Measurements from ENCODE around the gene PAK4. TPM values are rescaled to one million over a fixed set of nuclear protein-coding genes. Genes with fewer than 3 reads are reported as not detected.
"Not testable (repeated sequence)": the region's sequence is repeated elsewhere in the genome, so short reads cannot be mapped to it uniquely, and the experiment has no call there.

The PAK4 gene
- total RNA-seq, 2 donors from 2014 or later = 11.2 to 13.7 TPM

DNA sequence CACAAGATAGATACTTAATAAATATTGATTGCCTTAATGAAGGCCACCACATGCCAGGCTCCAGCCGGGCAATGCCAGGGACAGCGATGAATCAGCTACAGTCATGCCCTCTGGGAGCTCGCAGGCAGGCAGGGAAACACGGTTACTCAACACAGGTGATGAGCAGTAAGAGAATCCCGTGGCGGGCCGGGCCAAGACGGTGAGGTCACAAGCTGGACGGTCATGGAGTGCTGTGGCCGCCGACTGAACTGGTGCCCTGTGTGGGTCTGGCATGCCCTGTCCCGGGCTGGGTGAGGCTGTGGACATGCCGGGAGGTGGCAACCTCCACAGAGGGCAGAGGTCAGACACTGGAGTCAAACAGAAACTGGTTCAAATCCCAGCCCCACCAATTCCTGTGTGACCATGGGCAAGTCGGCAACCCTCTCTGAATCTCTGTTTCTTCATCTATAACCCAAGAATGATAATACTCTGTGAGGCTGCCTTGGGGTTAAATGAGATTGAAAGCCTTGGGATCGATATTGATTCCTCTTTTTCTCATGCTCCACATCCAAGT lies 13.2 kb upstream of the PAK4 start:
- H3K4me1 ChIP-seq = no peaks in the 10 kb centered on the region
- no peak overlapping the region for H3K4me3 ChIP-seq
- TF ChIP-seq, protein P1, sequence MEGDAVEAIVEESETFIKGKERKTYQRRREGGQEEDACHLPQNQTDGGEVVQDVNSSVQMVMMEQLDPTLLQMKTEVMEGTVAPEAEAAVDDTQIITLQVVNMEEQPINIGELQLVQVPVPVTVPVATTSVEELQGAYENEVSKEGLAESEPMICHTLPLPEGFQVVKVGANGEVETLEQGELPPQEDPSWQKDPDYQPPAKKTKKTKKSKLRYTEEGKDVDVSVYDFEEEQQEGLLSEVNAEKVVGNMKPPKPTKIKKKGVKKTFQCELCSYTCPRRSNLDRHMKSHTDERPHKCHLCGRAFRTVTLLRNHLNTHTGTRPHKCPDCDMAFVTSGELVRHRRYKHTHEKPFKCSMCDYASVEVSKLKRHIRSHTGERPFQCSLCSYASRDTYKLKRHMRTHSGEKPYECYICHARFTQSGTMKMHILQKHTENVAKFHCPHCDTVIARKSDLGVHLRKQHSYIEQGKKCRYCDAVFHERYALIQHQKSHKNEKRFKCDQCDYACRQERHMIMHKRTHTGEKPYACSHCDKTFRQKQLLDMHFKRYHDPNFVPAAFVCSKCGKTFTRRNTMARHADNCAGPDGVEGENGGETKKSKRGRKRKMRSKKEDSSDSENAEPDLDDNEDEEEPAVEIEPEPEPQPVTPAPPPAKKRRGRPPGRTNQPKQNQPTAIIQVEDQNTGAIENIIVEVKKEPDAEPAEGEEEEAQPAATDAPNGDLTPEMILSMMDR (IDR thresholded peaks at IDR 0.05) = no peak
- H3K9me3 ChIP-seq = no peaks in the 10 kb centered on the region
- DNase-seq (ENCODE audit: low spot score) = no peak
- no peaks in the 10 kb centered on the region for H3K36me3 ChIP-seq
- no peaks in the 10 kb centered on the region for H3K27me3 ChIP-seq
- H3K27ac ChIP-seq = no peak overlapping the region

DNA sequence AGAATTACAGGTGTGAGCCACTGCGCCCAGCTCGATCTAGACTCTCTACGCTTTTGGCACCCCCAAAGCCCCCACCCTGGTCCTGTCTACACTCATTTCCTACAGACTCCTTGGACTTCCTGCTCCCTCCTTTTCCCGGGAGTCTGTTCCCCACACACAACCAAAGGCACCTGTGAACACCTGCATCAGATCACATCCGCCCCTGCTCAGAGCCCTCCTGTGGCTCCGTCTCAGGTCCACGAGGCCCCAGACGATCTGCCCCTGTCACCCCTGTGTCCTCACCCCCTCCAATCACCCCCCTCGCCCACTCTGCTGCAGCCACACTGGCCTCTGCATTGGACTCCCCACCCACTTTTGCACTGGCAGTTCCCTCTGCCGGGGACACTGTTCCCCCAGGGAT lies 12.4 kb upstream of the PAK4 start:
- Histone ChIP-seq H3K27me3 (no peaks in the 10 kb centered on the region), H3K36me3 (no peaks in the 10 kb centered on the region), H3K27ac (no peak overlapping the region), H3K4me3 (no peak overlapping the region), H3K4me1 (no peaks in the 10 kb centered on the region), H3K9me3 (no peaks in the 10 kb centered on the region)
- TF ChIP-seq, protein P1 (IDR thresholded peaks at IDR 0.05) = no peak
- no peak for DNase-seq (ENCODE audit: low spot score)

DNA sequence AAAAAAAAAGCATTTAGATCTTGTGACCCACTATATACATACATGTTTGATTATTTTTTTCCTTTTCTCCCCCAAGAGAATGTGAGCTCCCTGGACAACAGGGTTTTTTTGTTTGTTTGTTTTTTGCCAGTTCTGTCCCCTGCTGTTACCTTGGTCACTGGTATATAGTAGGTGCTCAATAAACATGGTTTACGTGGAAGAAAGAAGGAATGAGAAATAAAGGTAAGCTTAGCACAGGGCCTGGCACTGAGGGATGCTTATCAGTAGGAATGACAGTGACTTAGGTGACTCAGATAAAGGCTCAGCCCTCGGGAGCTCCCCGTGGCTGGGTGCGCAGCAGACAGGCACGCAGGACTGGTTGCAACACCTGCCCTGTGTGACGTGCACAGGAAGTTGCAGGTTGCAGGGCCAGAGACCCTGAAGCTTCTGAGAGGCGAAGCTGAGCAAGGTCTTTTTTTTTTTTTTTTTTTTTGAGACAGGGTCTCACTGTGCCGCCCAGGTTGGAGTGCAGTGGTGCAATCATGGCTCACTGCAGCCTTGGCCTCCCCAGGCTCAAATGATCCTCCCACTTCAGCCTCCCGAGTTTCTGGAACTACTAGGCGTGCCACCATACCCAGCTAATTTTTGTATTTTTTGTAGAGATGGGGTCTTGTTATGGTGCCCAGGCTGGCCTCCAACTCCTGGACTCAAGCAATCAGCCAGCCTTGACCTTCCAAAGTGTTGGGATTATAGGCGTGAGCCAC lies 10.3 kb upstream of the PAK4 start:
- Histone ChIP-seq H3K4me3 (no peak overlapping the region), H3K27ac (no peak overlapping the region), H3K9me3 (no peaks in the 10 kb centered on the region), H3K36me3 (no peaks in the 10 kb centered on the region), H3K27me3 (no peaks in the 10 kb centered on the region), H3K4me1 (no peaks in the 10 kb centered on the region)
- DNase-seq (ENCODE audit: low spot score) = no peak
- TF ChIP-seq, protein P1 (IDR thresholded peaks at IDR 0.05) = no peak

DNA sequence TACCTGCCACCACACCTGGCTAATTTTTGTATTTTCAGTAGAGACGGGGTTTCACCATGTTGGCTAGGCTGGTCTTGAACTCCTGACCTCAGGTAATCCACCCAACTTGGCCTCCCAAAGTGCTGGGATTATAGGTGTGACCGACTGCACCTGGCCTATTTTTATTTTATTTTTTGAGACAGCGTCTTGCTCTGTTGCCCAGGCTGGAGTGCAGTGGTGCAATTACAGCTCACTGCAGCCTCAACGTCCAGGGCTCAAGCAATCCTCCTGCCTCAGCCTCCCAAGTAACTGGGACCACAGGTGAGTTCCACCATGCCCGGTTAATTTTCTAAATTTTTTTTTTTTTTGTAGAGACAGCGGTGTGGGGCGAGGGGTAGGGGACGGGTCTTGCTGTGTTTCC lies 8.6 kb upstream of the PAK4 start:
- H3K27me3 ChIP-seq; H3K4me1 ChIP-seq; H3K4me3 ChIP-seq; DNase-seq (ENCODE audit: low spot score); H3K36me3 ChIP-seq; H3K27ac ChIP-seq; H3K9me3 ChIP-seq: not testable (repeated sequence)

DNA sequence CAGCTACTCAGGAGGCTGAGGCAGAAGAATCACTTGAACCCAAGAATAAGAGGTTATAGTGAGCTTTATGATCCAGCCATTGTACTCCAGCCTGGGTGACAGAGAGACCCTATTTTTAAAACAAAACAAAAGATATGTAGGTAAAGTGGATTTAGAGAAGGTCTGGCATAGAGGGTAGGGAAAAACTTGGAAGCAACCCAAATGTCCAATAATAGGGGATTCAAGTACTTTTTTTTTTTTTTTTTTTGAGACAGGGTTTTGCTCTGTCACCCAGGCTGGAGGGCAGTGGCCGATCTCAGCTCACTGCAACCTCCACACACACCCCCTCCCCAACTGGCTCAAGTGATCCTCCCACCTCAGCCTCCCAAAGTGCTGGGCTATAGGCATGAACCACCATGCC lies 5.8 kb upstream of the PAK4 start:
- Histone ChIP-seq H3K36me3 (no peaks in the 10 kb centered on the region), H3K27me3 (no peaks in the 10 kb centered on the region), H3K4me3 (no peak overlapping the region), H3K4me1 (peaks cover 0 to 5% of the 10 kb centered on the region in 2 donors), H3K9me3 (no peaks in the 10 kb centered on the region), H3K27ac (no peak overlapping the region)
- no peak for DNase-seq (ENCODE audit: low spot score)
- TF ChIP-seq, protein P1 (IDR thresholded peaks at IDR 0.05) = no peak

DNA sequence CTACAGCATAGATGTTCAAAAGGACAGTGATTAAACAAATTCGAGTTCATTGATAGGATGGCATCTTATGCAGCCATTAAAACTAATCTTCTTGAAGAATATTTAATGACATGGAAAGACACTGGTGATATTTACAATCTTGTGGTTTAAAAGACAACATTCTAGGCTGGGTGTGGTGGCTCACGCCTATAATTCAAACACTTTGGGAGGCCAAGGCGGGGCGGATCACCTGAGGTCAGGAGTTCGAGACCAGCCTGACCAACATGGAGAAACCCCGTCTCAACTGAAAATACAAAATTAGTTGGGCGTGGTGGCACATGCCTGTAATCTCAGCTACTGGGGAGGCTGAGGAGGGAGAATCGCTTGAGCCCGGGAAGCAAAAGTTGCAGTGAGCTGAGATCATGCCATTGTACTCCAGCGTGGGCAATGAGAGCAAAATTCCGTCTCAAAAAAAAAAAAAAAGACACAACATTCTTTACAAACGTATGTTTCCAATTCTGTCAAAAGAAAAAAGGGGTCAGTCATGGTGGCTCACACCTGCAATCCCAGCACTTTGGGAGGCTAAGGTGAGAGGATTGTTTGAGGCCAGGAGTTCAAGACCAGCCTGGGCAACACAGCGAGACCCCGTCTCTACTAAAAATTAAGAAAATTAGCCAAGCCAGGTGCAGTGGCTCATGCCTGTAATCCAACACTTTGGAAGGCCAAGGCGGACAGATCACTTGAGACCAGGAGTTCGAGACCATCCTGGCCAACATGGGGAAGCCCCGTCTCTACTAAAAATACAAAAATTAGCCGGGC lies 2.5 kb upstream of the PAK4 start:
- TF ChIP-seq, protein P1 (IDR thresholded peaks at IDR 0.05) = no peak
- H3K4me1 ChIP-seq = peaks cover 0 to 33% of the 10 kb centered on the region in 2 donors
- no peak overlapping the region for H3K27ac ChIP-seq
- DNase-seq (ENCODE audit: low spot score) = no peak
- no peaks in the 10 kb centered on the region for H3K9me3 ChIP-seq
- no peaks in the 10 kb centered on the region for H3K36me3 ChIP-seq
- H3K4me3 ChIP-seq = no peak overlapping the region
- H3K27me3 ChIP-seq = no peaks in the 10 kb centered on the region

Measured in right atrium auricular region (tissue), 2 donors.